Activated CD8-positive, alpha-beta memory T cell treated with anti-CD3 and anti-CD28 coated beads, Interleukin-2, amount 50 U/mL, for 4 hours (primary cell): ENCODE measurements around the gene CDH16.

ENCODE experiments used
- DNase-seq: peaks from one replicate; pipeline ENCODE4 v3.0.0-alpha.2; 2020

CDH16 gene

DNA sequence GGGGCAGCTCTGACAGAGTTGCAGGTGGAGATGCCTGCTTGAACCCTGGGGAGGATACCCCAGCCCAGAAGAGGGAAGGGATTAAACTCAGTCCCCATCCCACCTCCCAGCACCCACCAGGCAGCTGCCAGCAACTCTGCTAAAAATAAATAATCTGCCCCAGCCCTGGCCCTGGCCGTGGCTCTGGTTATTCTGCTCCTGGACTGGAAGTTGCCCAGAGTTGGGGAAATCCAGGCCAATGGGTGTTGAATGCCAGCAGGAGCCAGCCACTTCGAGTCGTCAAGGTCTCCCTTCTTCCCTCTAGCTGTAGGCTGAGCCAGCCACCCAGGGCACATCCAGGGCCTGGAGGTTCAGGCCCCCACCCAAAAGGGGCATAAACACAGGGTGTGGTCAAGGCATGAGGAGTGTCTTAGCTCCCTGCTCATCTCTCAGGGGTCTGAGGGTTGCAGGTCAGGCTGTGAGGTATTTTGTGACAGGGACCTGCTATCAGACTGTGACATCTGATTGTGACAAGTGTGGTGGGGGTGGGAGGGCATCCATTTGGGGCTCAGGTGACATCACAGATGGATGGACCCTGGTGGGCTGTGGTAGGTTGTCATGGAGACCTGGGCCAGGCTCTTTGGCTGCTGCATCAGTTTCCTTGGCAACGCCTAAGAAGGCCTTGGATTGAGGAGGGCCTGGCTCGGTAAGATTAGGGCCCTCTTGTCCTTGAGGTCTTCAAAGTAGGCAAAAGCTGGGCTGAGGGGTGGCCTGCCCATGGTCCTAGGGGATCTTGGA is 7.7 kb upstream of the CDH16 start:
- no peak for DNase-seq

DNA sequence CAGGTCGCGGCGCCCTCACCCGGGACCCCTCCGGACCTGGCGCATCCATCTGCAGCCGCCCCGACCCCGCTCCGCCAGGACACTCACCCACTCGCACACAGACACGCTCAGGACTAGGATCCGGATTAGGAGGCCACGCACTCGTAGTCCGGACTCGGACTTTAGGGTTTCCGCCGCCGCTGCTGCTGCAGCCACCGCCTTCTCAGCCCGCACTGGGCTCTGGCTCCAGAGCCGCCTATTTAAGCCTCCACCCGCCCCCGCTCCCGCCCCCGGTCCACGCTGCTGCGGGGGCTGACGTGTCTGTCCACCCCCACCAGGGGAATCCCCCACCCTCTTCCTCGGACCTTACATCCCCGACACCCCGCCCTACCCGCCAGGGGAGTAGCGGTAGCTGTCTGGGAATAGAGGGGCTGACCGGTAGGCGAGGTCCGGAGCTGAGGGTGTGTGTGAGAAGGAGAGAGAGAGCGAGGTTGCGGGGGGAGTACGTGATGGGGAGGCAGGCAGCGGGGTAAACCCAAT is 6.7 kb upstream of the CDH16 start, which contains the start of gene RRAD:
Gene RRAD (minus strand): TSS at position 214 of the 519 bp plus-strand sequence. CDS start 356 bp downstream, outside the sequence.
- peak; percentile 34 for DNase-seq

DNA sequence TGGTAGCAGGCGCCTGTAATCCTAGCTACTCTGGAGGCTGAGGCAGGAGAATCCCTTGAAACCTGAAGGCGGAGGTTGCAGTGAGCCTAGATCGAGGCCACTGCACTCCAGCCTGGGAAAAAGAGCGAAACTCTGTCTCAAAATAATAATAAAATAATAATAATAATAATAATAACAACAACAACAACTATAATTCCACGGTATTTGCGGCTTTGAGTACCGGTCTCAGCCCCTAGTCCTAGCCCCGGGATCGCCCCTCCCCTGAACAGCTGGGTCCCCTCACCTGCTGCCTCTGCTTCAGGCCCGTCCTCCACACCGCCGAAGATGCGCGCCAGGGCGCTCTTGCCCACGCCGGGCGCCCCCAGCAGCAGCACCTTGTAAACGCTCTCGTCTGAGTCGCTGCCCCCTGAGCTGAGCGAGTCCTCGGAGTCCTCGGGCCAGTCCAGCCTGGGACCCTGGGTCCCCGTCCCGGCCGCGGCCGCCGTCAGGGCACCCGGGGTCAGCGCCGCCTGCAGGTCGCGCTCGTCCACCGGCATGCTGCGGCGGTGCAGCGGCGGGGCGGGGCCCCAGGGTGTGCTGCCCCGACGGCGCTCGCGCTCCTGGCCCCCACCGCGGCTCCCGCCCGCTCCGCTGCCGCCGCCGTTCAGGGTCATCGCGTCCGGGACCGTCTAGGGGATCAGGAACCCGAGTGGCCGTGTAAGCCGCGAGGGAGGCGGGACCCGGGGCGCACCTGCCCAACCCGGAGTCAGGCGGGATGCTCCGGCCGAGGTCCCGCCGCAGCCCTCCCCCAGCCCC is 6.0 kb upstream of the CDH16 start:
- peak; percentile 36 for DNase-seq

DNA sequence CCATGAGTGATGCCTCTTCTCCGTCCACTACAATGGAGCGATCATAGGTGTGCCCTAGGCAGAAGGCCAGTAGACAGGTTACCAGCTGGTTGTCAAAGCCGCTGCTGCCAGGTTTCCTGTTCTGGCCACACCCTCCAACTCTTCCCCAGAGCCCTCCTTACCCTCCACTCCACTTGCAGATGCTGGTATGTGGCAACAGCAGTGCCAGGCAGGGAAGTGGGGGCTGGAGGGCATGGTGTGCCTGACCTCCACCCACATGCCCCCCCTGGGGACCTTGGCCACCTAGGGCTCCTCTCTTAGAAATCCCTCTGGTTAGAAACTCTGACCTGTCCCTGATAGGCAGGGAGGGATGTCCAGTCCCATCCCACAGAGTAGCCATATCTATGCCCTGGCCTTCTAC is 5.2 kb upstream of the CDH16 start:
- no peak for DNase-seq

DNA sequence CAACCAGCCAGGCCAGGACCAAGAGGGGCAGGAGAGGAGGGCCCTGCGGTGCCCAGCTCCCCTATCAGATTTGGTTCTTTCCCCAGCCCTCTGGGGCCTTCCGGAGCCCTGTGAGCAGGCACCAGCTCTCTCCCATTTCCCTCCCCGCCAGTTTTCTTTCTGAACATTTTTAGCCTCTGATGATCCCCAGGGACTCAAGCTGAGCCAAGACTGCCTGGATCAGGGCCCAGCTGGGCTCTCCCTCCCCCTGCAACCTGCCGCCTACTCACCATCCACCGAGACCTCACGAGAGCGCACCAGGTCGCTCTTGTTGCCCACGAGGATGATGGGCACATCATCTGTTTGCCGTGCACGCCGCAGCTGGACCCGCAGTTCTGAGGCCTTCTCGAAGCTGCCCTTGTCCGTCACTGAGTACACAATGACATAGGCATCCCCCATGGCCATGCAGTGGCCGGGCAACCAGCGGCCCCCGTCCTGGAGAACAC is 4.6 kb upstream of the CDH16 start:
- DNase-seq, result no peak

DNA sequence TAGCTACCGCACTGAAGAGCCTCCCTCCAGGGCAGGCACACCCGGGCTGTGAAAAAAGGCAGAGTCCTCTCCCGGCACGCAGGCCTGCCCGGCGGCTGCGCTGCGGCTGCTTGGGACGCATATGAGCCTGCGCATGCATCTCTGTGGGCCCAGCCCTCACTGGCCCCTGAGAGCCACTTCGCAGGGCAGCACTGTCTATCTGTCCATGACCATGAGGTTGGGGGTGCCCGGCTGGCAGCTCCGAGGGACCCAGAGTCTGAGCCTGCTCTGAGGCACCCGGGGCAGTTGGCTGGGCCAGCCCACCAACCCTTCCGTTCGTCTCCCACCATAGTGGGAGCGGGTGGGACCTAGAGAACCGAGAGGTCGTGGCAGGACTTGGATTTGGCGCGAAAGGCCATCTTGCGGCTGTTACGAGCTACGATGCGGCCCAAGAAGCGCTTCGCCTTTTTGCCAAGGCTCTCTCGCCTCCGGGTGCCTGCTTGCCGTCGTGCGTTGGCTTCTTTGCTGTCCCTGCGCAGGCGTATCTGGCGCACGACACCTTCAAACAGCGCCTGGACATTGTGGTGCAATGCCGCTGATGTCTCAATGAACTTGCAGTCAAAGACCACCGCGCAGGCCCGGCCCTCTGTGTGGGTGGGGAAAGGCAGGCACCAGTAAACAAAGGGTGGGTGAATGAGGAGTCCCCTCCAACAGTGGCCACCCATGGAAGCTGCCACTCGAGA is 3.2 kb upstream of the CDH16 start:
- DNase-seq, result no peak

DNA sequence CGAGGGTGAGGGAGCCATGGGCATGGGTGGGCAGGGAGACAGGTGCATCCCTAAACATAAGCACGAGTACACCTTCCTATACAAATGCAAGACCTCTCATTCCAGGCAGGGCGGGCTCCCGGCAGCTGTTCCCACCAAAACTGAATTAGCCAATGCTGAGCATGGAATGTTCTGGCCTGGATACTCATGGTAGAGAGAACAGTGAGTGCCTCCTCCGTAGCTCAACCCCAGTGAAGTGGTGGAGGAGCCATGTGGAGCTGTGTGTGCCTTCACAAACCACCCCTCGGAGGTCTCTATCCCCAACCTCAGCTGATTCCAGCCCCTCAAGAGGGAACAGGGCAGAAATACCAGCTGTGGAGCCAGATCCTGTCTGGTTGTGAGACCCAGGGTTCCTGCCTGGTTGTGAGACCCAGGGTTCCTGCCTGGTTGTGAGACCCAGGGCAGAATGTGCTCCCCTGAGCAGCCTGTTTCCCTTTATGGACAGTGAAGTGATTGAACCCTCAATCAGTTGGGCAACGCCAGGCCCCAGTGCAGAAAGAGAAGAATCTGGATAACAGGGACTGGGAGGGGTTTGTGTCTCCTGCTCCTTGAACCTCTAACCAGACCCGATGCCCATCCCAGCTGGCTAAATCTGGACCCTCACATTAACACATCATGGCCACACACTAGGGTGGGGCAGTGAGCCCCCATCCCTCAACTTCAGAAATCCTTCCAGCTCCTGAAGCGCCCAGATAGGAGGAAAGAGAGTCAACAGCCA is 2.4 kb upstream of the CDH16 start:
- DNase-seq, result no peak

DNA sequence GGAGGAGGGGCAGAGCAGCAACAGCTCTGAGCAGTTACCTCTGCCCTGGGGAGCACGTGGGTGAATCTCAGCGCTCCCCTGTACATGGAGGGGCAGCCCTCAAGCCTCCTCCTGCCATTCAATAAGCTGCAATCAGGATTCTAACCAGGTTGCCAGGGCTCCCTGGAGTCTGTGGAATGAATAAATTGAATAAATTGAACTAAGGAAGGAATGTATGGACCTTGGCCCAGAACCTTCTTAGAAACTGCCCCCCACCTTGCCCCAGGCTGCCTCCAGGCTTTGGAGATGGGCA is 1.6 kb upstream of the CDH16 start:
- DNase-seq, result no peak

DNA sequence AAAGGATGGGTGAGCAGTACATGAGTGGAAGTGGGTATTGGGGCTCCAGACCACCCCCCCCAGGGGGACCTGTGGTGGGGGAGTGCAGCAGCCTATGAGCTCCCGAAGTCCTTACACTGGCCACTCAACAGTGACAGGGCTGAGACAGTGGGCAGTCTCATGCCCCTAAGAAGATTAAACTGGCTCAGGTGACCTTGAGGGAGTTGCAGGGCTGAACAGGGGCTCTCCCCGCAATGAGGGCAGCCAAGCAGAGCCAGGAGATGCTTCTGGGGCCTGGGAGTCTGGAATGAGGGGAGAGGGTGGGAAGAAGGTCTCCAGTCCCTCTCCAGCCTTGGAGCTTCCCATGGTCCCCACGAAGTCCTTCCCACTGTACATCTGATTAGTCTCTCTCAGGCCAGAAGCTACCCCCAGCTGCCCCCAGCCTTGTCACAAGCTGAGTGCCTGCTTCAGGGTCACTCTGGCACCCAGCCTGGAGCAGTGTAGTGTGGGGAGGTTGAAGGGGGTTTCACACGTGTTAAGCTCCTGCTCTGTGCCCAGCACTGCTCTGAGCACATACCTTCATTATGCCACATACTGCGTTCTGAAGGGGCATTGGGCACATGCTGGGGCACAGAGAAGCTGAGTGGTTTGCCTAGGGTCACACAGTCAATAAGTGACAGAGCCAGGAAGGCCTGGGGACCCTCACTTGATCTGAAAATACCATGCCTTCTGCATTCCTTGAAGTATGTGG is 1.0 kb upstream of the CDH16 start:
- DNase-seq, result no peak

DNA sequence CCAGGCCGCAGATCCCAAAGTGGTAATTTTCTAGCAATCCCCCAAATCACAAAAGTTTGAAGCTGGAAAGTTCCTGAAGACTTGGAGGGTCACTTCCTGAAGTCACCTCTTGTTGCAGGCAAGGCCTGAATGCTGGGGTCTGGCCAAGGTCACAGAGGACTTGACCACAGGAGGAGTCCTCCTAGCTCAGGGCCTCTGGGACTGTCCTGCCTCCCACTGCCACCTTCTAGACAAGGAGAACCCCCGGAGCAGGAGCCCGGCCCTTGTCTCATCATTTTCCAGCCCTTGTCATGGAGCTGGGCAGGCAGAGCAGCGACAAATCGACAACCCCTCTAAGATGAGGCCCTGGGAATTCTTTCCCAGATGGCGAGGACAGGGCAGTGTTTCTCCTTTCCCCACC is 330 bp downstream of the CDH16 start:
- DNase-seq, result no peak

DNA sequence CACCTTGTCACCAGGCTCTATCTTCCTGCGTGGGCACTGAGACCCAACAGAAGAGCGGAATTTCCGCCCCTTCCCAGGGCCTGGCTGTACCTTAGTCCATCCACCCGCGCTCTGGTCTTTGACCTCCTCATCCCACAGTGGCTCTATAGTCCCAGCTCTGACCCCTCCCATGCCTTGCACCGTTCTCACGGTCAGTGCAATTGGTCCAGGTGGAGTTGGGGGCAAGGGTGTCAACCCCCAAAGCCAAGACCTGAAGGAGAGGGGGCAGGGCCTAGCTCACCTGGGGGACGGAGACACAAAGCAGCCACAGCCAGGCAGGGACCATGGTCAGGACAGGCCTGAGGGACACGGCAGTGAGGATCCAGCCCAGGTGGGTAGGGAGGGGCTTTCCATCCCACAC is 944 bp downstream of the CDH16 start:
- DNase-seq, result no peak

DNA sequence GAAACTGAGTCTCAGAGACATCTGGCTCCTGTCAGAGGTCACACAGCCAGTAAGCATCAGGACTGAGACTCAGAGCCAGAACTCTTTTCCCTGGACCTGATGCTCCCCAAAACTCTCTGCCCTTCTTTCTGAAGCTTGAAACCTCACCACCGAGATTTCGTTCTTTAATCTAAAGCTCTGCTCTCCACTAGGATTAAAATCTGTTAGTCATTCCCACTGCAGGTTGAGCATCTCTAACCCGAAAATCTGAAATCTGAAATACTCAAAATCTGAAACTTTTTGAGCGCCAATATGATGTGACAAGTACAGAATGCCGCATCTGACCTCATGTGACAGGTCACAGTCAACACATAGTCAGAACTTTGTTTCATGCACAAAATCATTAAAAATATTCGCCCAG is 2.2 kb downstream of the CDH16 start:
- DNase-seq, result no peak

DNA sequence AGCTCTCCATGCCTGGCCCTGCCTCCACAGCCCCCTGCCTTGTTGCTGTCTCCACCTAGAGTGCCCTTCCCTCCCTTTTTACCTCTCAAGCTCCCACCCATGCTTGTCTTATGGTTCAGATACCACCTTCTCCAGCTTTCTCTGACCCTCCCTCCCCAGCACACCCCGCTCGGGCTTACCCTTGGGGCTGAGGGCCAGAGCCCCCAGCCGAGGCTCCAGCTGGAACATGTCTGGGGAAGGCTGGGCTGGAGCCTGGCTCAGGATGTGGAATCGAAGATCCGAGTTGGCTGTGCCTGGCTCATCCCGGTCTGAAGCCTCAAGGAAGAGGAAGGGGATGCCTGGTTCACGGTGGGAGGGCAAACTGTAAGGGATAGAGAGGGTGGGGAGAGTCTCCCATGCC is 3.6 kb downstream of the CDH16 start:
- no peak for DNase-seq

DNA sequence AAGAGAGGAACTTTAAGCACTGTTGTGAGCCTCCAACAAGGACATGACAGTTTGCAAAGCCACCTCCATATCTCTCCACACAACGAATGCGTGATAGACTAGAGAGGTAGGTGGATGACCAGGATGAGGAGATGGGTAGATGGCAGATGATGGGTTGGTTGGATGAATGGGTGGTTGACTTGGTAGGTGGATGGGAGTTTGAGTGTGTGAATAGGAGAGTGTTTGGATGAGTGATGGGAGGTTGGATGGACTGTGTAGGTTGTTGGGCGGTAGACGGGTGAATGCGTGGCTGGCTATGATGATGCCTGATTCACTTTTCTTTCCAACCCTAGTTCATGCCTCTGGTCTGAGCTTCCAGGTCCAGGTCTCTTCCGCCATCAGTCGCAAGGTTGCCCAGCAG is 4.1 kb downstream of the CDH16 start:
- no peak for DNase-seq

DNA sequence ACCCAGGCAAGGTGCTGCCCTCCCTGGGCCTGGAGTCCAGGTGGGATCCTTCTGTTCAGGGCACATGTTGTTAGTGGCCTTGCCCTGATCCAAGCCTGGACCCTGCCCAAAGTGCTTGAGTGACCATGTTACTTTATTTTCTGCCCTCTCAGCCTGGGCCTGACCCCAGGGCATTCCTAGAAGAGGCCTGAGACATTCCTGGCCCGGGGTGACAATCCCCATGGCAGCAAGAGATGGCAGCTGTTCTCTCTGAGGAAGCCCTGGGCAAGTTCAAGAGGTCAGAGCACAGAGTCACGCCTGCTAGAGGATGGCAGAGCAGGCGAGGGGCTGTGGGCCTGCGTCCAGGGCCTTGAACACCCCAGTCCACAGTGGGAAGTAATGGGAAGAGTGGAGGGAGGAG is 5.0 kb downstream of the CDH16 start:
- DNase-seq, result no peak

DNA sequence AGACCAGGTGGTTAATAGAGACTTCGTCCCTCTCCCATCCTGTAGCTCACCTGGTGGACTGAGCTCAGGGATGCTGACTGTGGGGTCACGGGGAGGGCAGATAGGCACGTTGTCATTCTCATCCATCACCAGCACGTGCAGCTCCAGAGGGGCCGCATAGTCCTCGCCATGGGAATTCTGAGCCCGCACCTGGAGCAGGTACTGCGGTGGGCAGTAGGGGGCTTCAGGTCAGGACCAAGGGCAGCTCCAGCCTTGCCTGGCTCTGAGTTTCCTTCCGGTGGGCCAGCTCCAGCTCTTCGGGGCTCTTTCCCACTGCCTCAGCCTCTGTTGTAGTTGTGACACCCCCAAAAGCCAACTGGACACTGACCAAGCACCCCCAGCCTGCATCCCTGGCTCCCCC is 5.6 kb downstream of the CDH16 start:
- DNase-seq, result no peak

DNA sequence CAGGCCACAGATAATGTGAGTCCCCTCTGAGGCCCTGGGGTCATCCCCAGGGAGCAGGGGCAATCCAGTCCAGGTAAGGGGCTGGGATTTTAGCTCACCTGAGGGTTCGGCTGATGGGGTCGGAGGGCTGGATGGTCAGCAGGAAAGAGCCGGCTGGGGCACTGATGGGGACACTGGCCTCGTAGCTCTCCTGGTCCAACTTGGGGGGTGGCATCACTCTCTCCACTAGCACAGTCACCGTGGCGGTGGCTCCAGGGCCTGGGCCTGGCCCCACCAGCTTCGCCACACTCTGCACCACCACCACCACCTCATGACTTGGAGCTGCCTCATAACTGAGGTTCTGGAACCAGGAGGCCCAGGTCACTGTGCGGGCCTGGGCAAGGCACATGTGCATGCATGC is 6.9 kb downstream of the CDH16 start:
- no peak for DNase-seq

DNA sequence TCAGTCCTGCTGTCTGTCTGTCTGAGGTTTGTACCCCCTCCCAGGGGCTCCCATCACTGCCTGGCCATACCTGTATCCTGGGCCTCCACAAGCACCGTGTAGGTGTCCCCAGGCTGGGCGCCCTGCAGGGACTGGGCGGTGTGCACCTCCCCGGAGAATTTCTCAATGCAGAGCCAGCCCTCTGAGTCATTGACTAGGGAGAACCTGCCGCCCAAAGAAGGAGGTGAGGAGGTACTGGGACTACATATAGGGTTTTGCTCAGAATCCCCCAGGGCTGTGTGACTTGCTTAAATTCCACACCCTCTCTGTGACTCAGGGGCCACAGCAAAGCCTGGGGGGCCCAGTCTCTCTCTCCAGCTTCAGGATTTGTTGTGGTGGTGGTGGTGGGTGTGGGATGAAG is 7.6 kb downstream of the CDH16 start:
- DNase-seq, result no peak

DNA sequence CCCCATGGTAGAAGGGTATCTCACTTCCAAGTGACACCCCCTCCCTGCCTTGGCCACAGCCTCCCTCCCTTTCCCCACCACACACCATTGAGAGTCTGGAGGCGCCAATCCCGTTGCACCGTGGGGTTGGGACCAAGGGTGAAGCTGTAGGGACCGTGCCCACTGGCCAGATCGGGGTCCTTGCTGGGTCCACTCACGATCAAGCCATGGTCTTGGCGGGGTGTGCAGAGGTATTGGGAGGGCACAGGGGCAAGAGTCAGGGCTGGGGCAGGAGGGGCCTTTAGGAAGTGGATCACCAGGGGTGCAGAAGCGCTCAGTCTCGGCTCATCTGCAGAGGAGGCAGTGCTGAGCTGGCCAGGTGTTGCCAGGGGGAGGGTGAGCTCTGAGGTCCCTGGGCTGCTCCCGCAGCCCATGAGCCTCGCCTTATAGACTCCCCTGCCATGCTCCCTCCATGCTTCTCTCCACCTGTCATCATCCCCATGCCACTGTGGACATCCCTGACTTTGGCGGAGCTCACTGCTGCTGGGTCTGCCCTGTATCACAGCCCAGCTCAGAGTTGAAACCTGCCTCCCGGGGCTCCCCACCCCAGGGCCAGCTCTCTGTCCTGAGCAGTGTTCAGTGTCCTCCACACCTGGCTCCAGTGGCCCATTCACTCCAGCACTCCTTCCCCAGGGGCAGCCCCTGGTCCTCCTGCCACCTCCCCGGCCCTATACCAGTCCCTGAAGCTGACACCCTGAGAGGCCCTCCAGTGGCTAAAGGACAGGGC is 8.3 kb downstream of the CDH16 start:
- no peak for DNase-seq

DNA sequence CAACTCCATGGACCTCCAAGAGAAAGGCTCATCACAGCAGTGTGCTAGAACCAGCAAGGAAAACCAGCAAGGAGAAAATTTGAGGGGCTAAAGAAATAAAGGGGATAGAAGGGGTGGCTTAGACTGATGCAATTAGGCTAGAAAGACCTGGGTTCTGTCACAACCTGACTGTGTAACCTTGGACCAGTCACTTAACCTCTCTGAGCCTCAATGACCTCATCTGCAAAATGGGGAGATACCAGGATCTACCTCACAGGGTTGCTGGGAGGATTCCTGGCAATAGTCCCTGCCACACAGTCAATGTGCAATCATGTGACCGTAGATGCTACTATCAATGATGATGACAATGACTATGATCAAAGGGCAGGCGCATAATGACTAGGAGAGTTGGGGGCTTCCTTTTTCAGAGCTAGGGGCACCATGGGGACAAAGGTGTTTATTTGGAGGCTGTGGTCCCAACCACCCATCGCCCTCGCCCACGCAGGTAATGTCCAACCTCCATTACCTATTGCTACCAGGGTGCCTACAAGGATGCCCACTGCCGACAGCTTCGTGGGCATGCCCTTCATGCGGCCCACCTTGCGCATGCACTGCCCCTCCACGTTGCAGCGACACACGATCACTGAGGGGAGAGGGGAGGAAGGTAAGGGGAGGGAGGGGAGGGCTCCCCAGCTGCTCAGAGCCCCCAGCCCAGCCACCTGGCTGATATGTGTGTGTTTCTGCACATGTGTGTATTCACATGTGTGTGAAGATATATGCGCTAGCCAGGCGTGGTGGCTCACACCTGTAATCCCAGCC is 9.7 kb downstream of the CDH16 start:
- DNase-seq, result no peak
